ENCODE measurements around the gene NOL3.

NOL3 gene

GRCh38 chr16:67190448-67191399, 20.4 kb downstream of the NOL3 start:
- no peak for DNase-seq

GRCh38 chr16:67191411-67191994, 21.2 kb downstream of the NOL3 start:
- no peak for DNase-seq

- DNase-seq: peak; percentile 86
These were observed 21.8 kb downstream of the NOL3 start, which contains the start of gene E2F4 for GRCh38 chr16:67191995-67192681. Gene E2F4 (plus strand): TSS chr16:67192155. CDS start chr16:67192228, 73 bp downstream.

- no peak for DNase-seq
These were observed 22.5 kb downstream of the NOL3 start for GRCh38 chr16:67192781-67193361.

- no peak for DNase-seq
These were observed 23.2 kb downstream of the NOL3 start for GRCh38 chr16:67193536-67193935.

- DNase-seq: no peak
These were observed 23.9 kb downstream of the NOL3 start for GRCh38 chr16:67194260-67194659.

GRCh38 chr16:67195676-67196075, 25.3 kb downstream of the NOL3 start:
- no peak for DNase-seq

- DNase-seq: no peak
These were observed 26.5 kb downstream of the NOL3 start for GRCh38 chr16:67196881-67197280.

- no peak for DNase-seq
These were observed 27.4 kb downstream of the NOL3 start for GRCh38 chr16:67197704-67198103.

GRCh38 chr16:67198238-67198734, 27.9 kb downstream of the NOL3 start:
- no peak for DNase-seq

- DNase-seq: no peak
These were observed 28.9 kb downstream of the NOL3 start, which contains the start of gene ELMO3 for GRCh38 chr16:67199011-67199807. Gene ELMO3 (plus strand): TSS chr16:67199131. CDS start chr16:67199327, 196 bp downstream.

- no peak for DNase-seq
These were observed 29.5 kb downstream of the NOL3 start for GRCh38 chr16:67199808-67200198.

GRCh38 chr16:67200491-67200890, 30.2 kb downstream of the NOL3 start:
- DNase-seq: no peak

GRCh38 chr16:67201411-67202345, 31.3 kb downstream of the NOL3 start:
- DNase-seq: no peak

- no peak for DNase-seq
These were observed 32.1 kb downstream of the NOL3 start for GRCh38 chr16:67202426-67202825.

GRCh38 chr16:67202956-67203493, 32.7 kb downstream of the NOL3 start:
- DNase-seq: no peak

- DNase-seq: no peak
These were observed 33.7 kb downstream of the NOL3 start for GRCh38 chr16:67204076-67204475.

- DNase-seq: no peak
These were observed 35.9 kb downstream of the NOL3 start for GRCh38 chr16:67206129-67206837.

- no peak for DNase-seq
These were observed 36.5 kb downstream of the NOL3 start for GRCh38 chr16:67206838-67207248.

All from stimulated activated CD4-positive, alpha-beta T cell treated with anti-CD3 and anti-CD28 coated beads, Interleukin-12 subunit alpha, Interleukin-12 subunit beta, amount 100 ng/mL, for 4 hours (primary cell).